Memory B cell (primary cell): ENCODE results near the gene SMIM28.
"Not testable (repeated sequence)": the region's sequence is repeated elsewhere in the genome, so short reads cannot be mapped to it uniquely, and the experiment has no call there.

Experiments used
- ATAC-seq: fragments of 150-1000 bp; cut with Tn5 transposase; 2 replicates; pipeline ENCODE4 v1.10.0; 2021; ENCODE audit warnings: low read depth, mild to moderate bottlenecking, moderate library complexity
- DNase-seq, 2 donors: peaks; one replicate each; pipeline ENCODE4 v3.0.0; 2022; ENCODE audit warnings: low spot score in 2 of 2
- H3K27ac Mint-ChIP-seq: one replicate; pipeline ENCODE4 v1.8.0; 2022; ENCODE audit warnings: mild to moderate bottlenecking, moderate library complexity, mixed read lengths
- H3K27me3 Mint-ChIP-seq: one replicate; pipeline ENCODE4 v1.8.0; 2022; ENCODE audit warnings: mixed read lengths
- H3K36me3 Mint-ChIP-seq: one replicate; pipeline ENCODE4 v1.8.0; 2022; ENCODE audit warnings: mild to moderate bottlenecking, mixed read lengths
- H3K4me1 Mint-ChIP-seq: one replicate; pipeline ENCODE4 v1.8.0; 2022; ENCODE audit warnings: mixed read lengths
- H3K4me3 Mint-ChIP-seq: one replicate; pipeline ENCODE4 v1.8.0; 2022; ENCODE audit warnings: mild to moderate bottlenecking, moderate library complexity, mixed read lengths
- H3K9me3 Mint-ChIP-seq: one replicate; pipeline ENCODE4 v1.8.0; 2022; ENCODE audit warnings: mixed read lengths

The SMIM28 gene

GRCh38 chr6:138422861-138423260 is 45.2 kb downstream of the SMIM28 start:
- Mint-ChIP-seq H3K4me3 (no peak overlapping the region), H3K27me3 (no peaks in the 10 kb centered on the region), H3K4me1 (no peaks in the 10 kb centered on the region), H3K9me3 (no peaks in the 10 kb centered on the region), H3K36me3 (peaks cover 16% of the 10 kb centered on the region), H3K27ac (no peak overlapping the region)
- no peak for ATAC-seq
- DNase-seq, result no peak

- no peak for ATAC-seq
Observed at GRCh38 chr6:138424004-138424904, 46.5 kb downstream of the SMIM28 start.

GRCh38 chr6:138425256-138425655 is 47.6 kb downstream of the SMIM28 start:
- not testable (repeated sequence) for H3K9me3 Mint-ChIP-seq

More at GRCh38 chr6:138424004-138424904, 46.5 kb downstream of the SMIM28 start:
- H3K4me3 Mint-ChIP-seq, result no peak overlapping the region
- no peak overlapping the region for H3K27ac Mint-ChIP-seq
- peaks cover 2% of the 10 kb centered on the region for H3K27me3 Mint-ChIP-seq
- H3K4me1 Mint-ChIP-seq, result peaks cover under 1% of the 10 kb centered on the region
- DNase-seq, result no peak
- peaks cover 2% of the 10 kb centered on the region for H3K36me3 Mint-ChIP-seq
- H3K9me3 Mint-ChIP-seq, result no peaks in the 10 kb centered on the region

GRCh38 chr6:138426500-138427123 is 48.9 kb downstream of the SMIM28 start:
- H3K27ac Mint-ChIP-seq, result no peak overlapping the region
- H3K27me3 Mint-ChIP-seq, result peaks cover 9% of the 10 kb centered on the region
- peaks cover 7% of the 10 kb centered on the region for H3K4me1 Mint-ChIP-seq
- no peak for DNase-seq
- H3K4me3 Mint-ChIP-seq, result no peak overlapping the region
- no peaks in the 10 kb centered on the region for H3K9me3 Mint-ChIP-seq
- no peaks in the 10 kb centered on the region for H3K36me3 Mint-ChIP-seq
- no peak for ATAC-seq

More at GRCh38 chr6:138425256-138425655, 47.6 kb downstream of the SMIM28 start:
- not testable (repeated sequence) for H3K36me3 Mint-ChIP-seq, H3K27me3 Mint-ChIP-seq, H3K4me3 Mint-ChIP-seq, DNase-seq, ATAC-seq, H3K4me1 Mint-ChIP-seq, H3K27ac Mint-ChIP-seq

GRCh38 chr6:138427701-138428100 is 50.0 kb downstream of the SMIM28 start:
- Mint-ChIP-seq H3K36me3 (no peaks in the 10 kb centered on the region), H3K9me3 (no peaks in the 10 kb centered on the region), H3K4me3 (no peak overlapping the region), H3K27me3 (peaks cover 9% of the 10 kb centered on the region), H3K27ac (no peak overlapping the region), H3K4me1 (peaks cover 8% of the 10 kb centered on the region)
- DNase-seq (no peak), ATAC-seq (no peak)

- H3K27me3 Mint-ChIP-seq, result peaks cover 11% of the 10 kb centered on the region
- H3K4me3 Mint-ChIP-seq, result no peak overlapping the region
- DNase-seq, result peak in 1 of 2 donors; percentile 30
- no peaks in the 10 kb centered on the region for H3K9me3 Mint-ChIP-seq
- H3K4me1 Mint-ChIP-seq, result peaks cover 8% of the 10 kb centered on the region
- ATAC-seq, result peak; percentile 57
- H3K36me3 Mint-ChIP-seq, result no peaks in the 10 kb centered on the region
- no peak overlapping the region for H3K27ac Mint-ChIP-seq
Observed at GRCh38 chr6:138428944-138429598, 51.4 kb downstream of the SMIM28 start.

- ATAC-seq (no peak), DNase-seq (no peak)
- Mint-ChIP-seq H3K4me3 (no peak overlapping the region), H3K27me3 (peaks cover 11% of the 10 kb centered on the region), H3K9me3 (no peaks in the 10 kb centered on the region), H3K4me1 (peaks cover 8% of the 10 kb centered on the region), H3K36me3 (no peaks in the 10 kb centered on the region), H3K27ac (no peak overlapping the region)
Observed at GRCh38 chr6:138429761-138430160, 52.1 kb downstream of the SMIM28 start.

GRCh38 chr6:138430361-138431145 is 52.8 kb downstream of the SMIM28 start:
- Mint-ChIP-seq H3K9me3 (no peaks in the 10 kb centered on the region), H3K27me3 (peaks cover 11% of the 10 kb centered on the region), H3K4me3 (no peak overlapping the region), H3K27ac (no peak overlapping the region), H3K4me1 (peaks cover 11% of the 10 kb centered on the region), H3K36me3 (no peaks in the 10 kb centered on the region)
- ATAC-seq, result no peak
- no peak for DNase-seq

- no peak overlapping the region for H3K27ac Mint-ChIP-seq
- peaks cover 11% of the 10 kb centered on the region for H3K27me3 Mint-ChIP-seq
- peaks cover 11% of the 10 kb centered on the region for H3K4me1 Mint-ChIP-seq
Observed at GRCh38 chr6:138431256-138432062, 53.8 kb downstream of the SMIM28 start.

GRCh38 chr6:138432063-138432356 is 54.3 kb downstream of the SMIM28 start:
- H3K4me3 Mint-ChIP-seq, result no peak overlapping the region
- ATAC-seq (no peak), DNase-seq (no peak)
- peaks cover 11% of the 10 kb centered on the region for H3K27me3 Mint-ChIP-seq
- no peaks in the 10 kb centered on the region for H3K9me3 Mint-ChIP-seq
- H3K36me3 Mint-ChIP-seq, result no peaks in the 10 kb centered on the region
- peaks cover 11% of the 10 kb centered on the region for H3K4me1 Mint-ChIP-seq
- no peak overlapping the region for H3K27ac Mint-ChIP-seq

More at GRCh38 chr6:138431256-138432062, 53.8 kb downstream of the SMIM28 start:
- H3K36me3 Mint-ChIP-seq, result no peaks in the 10 kb centered on the region
- H3K4me3 Mint-ChIP-seq, result no peak overlapping the region
- no peaks in the 10 kb centered on the region for H3K9me3 Mint-ChIP-seq
- ATAC-seq (peak; percentile 64), DNase-seq (no peak)
